ENCODE measurements around the gene QRICH1.
A peak's percentile ranks its signal among the peaks of the same experiment; 100 is the strongest.

Gene QRICH1

GRCh38 chr3:49032646-49033304 is 61.1 kb downstream of the QRICH1 start:
- no peak for DNase-seq (ENCODE audit: low read depth in 2 of 2)

DNA sequence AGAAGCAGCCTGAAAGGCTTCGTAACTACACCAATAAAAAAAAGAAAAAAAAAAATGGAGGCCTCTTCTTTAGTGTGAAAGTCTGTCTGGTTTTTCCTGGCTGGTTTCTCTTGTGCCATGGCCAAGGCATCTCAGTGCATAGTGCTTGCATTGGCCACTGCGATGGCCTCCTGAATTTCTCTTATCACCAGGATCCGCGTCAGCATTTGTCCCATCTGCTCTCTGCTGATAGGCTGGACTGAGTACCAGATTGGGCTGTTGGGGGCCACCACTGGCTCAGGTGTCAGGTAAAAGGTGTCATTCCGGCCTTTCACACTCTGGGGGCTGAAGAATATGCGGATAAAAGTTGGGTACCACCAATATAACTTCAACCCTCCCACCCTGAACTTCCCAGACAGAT is 63.5 kb downstream of the QRICH1 start:
- DNase-seq (ENCODE audit: low read depth in 2 of 2) = no peak

- DNase-seq (ENCODE audit: low read depth in 2 of 2) = no peak
These were observed 64.3 kb downstream of the QRICH1 start for GRCh38 chr3:49029563-49029884.

GRCh38 chr3:49028673-49029562 is 65.0 kb downstream of the QRICH1 start, which contains the start of gene IMPDH2:
Gene IMPDH2 (minus strand): TSS chr3:49029398. CDS start chr3:49029350, 48 bp downstream.
- DNase-seq (ENCODE audit: low read depth in 2 of 2) = peak; percentile 78

- DNase-seq (ENCODE audit: low read depth in 2 of 2) = no peak
These were observed 65.6 kb downstream of the QRICH1 start for GRCh38 chr3:49028298-49028672.

- no peak for DNase-seq (ENCODE audit: low read depth in 2 of 2)
These were observed 66.2 kb downstream of the QRICH1 start for GRCh38 chr3:49027634-49028033.

- DNase-seq (ENCODE audit: low read depth in 2 of 2) = no peak
These were observed 67.3 kb downstream of the QRICH1 start for GRCh38 chr3:49026536-49026935.

DNA sequence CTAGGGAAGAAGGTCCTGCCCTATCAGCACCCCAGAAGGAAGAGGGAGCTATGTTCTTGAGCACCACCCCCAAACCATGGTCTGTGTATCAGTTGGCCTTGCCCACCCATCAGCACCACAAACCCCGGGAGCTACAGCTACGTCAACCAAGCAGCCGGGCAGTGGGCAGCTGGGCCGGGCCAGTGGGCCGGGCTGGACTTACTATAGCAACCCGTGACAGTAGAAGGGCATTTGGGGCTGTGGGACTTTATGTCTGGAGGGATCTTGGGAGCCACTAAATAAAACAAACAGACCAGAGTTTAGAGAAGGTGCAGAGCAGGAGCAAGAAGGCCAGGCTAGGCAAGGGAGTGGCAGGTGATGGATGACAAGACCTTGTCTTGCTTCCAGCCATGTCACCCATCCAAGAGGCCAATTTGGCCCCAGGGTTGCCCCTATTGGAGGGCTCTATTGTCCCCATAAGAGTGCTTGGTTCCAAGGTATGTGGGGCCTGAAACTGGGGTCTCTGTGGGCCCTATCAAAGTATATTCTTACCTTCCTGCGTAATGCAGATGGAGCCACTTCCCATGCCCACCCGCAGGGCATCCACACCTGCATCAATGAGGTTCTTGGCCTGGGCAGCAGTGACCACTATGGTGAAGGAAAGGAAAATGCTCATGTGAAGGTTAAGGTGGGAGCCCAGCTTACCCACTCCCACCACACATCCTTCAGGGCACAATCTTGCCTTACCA is 67.9 kb downstream of the QRICH1 start:
- no peak for DNase-seq (ENCODE audit: low read depth in 2 of 2)

DNA sequence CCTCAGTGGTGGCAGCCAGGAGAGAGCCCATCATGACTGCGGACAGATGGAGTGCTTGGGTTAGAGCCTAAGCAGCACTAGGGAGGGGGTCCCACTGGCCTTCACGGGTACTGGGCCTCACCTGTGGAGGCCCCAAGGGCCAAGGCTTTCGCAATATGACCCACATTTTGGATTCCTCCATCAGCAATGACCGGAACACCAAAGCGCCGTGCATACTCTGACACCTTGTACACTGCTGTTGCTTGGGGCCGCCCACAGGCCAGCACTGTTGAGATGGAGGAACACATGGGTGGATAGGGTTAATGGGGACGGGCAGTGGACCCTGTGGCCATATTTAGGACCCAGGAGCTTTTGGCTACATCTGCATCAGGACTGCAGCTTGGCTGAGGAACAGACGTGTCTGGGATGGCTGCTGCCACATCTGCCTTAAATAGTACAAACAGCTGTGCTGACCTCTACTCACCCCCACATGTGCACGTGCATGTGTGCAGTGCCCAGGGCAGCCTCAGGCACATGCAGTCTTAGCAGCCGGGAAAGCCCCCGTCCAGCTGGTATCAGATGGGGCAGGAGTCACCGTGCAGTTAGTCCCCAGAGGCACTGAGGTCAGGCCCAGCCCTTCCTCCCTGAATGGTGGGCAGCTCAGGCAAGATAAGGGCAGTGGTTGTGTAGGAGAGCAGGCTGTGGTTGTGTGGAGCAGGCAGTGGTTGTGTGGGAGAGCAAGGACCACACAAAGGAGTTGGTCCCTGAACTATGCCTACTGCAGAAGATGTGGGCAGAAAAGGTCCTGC is 68.7 kb downstream of the QRICH1 start:
- no peak for DNase-seq (ENCODE audit: low read depth in 2 of 2)

DNA sequence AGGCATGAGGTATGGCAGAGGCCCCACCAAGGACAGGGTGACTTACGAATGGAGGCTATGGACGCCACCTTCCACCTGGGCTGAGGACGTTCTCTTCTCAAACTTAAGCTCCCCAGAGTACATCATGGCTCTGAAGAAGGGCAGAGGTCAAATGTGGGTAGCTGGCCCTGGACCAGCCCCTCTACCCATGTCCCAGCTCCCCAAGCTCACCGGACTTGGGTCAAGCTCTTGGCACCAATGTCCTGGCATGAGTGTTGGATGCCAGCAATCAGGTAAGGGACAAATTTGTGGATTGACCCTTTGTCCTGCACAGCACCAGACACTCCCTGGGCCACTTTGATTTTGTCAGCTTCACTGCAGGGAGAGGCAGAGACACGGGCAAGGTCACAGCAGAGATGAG is 69.4 kb downstream of the QRICH1 start:
- DNase-seq (ENCODE audit: low read depth in 2 of 2) = no peak

DNA sequence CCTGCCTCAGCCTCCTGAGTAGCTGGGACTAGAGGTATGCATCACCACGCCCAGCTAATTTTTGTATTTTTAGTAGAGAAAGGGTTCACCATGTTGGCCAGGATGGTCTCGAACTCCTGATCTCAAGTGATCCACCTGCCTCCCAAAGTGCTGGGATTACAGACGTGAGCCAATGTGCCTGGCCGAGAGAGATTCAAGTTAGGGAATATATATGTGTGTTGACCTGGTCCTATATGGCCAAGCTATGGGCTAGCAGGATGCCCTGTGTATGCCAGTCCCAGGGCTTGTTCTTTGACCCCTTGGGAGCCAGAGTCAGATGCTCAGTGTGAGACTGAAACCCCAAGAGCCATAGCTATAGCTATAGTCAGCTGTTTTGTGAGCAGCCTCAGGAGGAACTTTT is 70.1 kb downstream of the QRICH1 start:
- DNase-seq (ENCODE audit: low read depth in 2 of 2) = no peak

GRCh38 chr3:49022688-49023171 is 71.1 kb downstream of the QRICH1 start:
- DNase-seq (ENCODE audit: low read depth in 2 of 2) = no peak

GRCh38 chr3:49021813-49022687 is 71.8 kb downstream of the QRICH1 start, which contains the start of gene NDUFAF3:
Gene NDUFAF3 (plus strand): TSS chr3:49022121. CDS start chr3:49022145, 24 bp downstream.
- peak; percentile 69 to 76 for DNase-seq (ENCODE audit: low read depth in 2 of 2)

GRCh38 chr3:49021213-49021812 is 72.6 kb downstream of the QRICH1 start:
- peak; percentile 94 to 95 for DNase-seq (ENCODE audit: low read depth in 2 of 2)

- no peak for DNase-seq (ENCODE audit: low read depth in 2 of 2)
These were observed 73.3 kb downstream of the QRICH1 start for GRCh38 chr3:49020330-49021212.

DNA sequence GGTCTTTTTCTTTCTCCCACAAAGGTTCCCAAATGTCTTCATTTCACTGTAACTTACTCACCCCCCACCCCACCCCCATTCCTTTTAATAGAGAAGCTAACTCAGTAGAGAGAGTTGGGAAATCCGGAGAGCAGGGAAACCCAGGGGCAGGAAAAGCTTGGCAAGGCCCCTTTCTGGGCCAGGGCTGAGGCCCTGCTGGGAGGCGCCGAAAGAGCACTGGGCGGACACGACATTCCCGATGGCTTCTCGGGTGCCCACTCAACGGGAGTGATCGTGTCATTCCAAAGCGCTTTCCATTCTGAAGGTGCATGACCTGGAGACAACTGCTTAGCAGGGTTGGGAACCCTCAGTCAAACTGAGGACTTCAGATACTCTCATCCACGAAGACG is 73.9 kb downstream of the QRICH1 start:
- DNase-seq (ENCODE audit: low read depth in 2 of 2) = no peak

DNA sequence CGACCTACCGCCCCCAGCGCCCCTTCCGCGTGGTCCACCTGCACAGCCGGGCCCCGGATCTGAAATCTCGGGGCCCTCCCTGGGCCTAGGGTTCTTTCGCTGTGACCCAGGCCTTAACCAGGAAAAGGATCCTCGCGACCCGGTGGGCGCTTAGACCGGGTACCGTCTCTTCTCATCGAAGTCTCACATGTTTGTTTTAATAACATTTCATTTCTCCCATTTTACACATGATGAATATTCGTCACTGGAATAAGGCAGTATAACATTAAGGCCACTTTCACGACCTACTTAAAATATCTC is 75.2 kb downstream of the QRICH1 start:
- DNase-seq (ENCODE audit: low read depth in 2 of 2) = no peak

DNA sequence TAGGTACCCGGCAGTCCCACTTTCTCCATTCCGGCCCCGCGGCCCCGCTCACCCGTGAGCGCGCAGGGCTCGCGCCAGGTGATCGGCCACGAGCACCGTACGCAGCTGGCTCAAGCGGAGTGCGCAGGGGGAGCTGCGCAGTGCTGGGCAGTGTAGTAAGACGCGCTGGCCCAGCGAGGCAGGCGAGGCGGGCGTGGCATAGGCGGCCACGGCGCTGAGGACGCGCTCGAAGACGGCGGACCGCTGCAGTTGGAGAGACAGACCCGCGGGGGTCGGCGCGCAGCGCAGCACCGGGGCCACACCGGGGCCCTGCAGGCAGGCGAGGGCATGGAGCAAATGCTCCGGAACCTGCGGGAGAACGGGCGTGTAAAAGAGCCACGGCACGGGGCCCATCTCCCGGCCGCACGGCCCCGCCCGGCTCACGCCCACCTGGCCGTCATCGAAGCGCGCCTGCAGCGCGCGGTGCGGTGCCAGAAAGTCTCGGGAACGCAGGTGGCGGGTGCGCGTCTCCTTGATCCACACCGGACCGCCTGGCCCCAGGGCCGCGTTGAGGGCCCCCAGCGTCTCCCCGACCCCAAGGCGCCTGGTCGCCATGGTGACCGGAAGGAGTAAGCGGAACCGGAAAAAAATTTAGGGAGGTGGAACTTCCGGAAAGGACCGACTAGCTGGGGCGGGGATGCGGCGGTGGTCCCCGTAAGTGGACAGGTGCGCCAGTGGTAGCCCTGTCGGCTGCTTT is 75.7 kb downstream of the QRICH1 start, which contains the start of gene DALRD3:
Gene DALRD3, minus strand, starts transcription at position 610 of the 736 bp plus-strand sequence. Its CDS starts 16 bp downstream, at position 594.
- DNase-seq (ENCODE audit: low read depth in 2 of 2) = no peak
